Stimulated activated CD8-positive, alpha-beta memory T cell treated with anti-CD3 and anti-CD28 coated beads, Interleukin-15, amount 100 ng/mL, for 1 hour (primary cell): ENCODE measurements around the gene GBF1.
"Not testable (repeated sequence)": the region's sequence is repeated elsewhere in the genome, so short reads cannot be mapped to it uniquely, and the experiment has no call there.

ENCODE experiments used
- DNase-seq: peaks from one replicate; pipeline ENCODE4 v3.0.0-alpha.2; 2020; ENCODE audit warnings: low read depth

The GBF1 gene

GRCh38 chr10:102301332-102301731 is 56.0 kb downstream of the GBF1 start:
- DNase-seq = not testable (repeated sequence)

DNA sequence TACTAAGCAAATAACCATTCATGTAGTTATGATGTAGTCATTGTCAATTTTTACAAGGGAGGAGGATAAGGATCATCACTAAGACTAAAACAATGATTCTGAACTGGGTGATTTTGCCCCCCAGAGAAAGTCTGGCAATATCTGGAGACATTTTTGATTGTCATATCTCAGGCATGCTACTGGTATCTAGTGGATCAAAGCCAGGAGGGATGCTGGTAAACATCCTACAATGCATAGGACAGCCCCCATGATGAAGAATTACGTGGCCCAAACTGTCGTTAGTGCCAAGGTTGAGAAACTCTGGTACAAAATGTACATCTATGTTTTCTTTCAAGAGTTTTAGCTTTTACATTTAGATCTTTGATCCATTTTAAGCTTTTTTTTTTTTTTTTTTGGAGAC is 57.3 kb downstream of the GBF1 start:
- DNase-seq = no peak

DNA sequence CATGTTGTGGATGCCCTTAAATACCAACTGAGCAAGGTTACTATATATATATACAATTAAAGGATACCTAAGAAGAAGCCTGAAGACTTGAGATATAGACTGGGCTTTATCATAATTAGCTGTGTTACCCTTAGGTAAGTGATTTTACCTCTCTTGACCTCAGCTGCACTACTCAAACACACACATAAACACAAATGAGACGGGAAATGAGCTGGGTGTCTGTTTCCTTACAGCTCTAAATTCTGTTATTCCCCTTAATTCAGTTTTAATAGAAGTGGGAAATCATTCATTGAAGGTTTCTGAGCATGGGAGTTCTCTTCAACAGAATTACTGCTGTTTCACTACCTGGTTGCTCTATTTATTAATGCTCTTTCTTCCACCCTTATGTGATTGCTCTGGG is 60.7 kb downstream of the GBF1 start:
- DNase-seq = no peak

- DNase-seq = no peak
Measured at GRCh38 chr10:102306710-102307109, 61.4 kb downstream of the GBF1 start.

DNA sequence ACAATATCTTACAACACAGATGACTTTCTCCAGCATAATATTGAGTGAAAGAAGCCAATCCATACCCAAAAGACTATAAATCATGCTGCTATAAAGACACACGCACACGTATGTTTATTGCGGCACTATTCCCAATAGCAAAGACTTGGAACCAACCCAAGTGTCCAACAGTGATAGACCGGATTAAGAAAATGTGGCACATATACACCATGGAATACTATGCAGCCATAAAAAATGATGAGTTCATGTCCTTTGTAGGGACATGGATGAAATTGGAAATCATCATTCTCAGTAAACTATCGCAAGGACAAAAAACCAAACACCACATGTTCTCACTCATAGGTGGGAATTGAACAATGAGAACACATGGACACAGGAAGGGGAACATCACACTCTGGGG is 63.0 kb downstream of the GBF1 start:
- not testable (repeated sequence) for DNase-seq

- no peak for DNase-seq
Measured at GRCh38 chr10:102309236-102309635, 63.9 kb downstream of the GBF1 start.

GRCh38 chr10:102309916-102310315 is 64.6 kb downstream of the GBF1 start:
- no peak for DNase-seq

DNA sequence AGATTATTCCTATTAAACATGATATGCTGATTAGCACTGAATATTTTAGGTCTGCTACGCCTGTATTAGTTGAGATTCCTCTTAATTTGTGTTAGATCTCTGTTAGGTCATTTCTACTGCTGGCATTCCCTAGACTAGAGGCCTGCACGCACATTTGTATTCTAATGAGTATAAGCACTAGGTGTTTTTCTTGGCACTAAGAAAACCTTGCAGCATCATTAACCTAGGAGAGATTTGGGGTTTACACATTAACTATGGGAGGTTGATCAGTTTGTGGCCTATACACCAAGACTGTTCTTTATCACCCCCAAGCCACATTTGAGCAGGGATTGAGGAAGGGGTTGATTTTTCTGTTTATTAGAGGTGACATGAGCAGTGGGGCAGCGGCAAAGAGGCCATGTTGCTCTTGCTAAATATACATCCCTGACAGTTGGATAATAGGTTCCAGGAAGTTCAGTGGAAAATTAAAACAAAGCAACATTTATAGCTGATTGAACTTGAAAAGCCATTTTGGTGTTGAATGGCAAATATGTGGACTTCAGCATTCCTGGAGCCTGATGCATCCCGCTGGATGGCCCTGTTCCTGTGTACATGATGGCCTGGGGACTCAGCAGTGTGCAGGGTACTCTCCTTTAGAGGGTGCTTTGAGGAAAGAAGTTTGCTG is 65.2 kb downstream of the GBF1 start:
- no peak for DNase-seq

DNA sequence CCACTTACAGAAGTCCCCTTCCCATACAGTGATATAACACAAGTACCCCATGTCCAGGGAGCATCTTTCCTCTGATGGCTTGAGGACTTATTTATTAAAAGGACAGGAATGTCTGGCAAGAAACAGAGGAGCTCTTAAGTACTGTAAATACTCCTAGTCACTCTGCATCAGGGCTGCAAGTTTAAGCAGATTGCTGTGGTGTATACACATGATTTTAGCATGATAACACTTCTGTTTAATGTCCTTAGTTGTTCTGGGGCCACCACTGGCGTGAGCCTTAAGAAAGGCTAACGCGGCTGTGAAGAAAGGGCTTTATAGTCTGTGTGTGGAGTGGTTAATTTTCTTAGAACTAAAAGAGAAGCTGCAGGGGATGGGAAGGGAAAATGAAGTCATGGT is 65.7 kb downstream of the GBF1 start:
- no peak for DNase-seq

DNA sequence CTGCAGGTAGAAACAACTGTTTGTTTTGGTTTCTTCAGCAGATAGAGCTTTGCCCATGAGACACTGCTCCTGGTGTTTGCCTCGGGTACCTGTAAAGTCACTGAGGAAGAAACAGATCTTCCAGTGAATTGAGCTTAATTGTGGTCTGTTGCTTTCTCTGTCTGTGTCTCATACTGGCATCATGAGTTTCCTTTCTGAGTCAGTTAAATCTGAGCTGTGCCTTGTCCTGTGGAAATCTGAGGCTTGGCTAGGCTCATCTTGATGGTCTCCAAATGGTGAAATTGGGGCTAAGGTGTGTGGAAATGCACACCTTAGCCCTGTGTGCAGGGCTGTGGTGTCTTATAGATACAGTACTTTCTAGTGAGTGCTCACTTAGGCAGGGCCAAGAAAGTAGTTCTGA is 67.4 kb downstream of the GBF1 start:
- no peak for DNase-seq

GRCh38 chr10:102313221-102313896 is 68.0 kb downstream of the GBF1 start:
- DNase-seq = no peak

GRCh38 chr10:102314801-102315200 is 69.5 kb downstream of the GBF1 start:
- no peak for DNase-seq

DNA sequence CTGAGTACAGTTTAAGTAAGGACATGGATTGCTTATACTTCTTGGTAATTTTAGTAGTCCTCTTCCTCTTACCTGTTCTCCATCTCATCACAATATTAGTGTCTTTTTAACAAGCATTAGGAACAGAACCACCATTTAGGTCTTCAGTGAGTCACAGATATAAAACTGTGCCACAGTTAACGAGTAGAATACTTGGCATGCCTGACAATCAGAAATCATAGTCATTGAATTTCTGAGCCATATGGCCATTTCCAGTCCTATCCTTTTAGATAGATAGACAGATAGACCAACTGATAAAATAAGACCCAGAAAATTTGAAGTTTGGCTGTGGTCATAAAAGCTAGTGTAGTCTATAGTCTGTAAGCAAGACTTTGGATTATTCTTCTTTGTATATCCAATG is 71.1 kb downstream of the GBF1 start:
- DNase-seq = no peak

GRCh38 chr10:102322914-102323313 is 77.6 kb downstream of the GBF1 start:
- peak; percentile 11 for DNase-seq

- DNase-seq = no peak
Measured at GRCh38 chr10:102324061-102324460, 78.7 kb downstream of the GBF1 start.

DNA sequence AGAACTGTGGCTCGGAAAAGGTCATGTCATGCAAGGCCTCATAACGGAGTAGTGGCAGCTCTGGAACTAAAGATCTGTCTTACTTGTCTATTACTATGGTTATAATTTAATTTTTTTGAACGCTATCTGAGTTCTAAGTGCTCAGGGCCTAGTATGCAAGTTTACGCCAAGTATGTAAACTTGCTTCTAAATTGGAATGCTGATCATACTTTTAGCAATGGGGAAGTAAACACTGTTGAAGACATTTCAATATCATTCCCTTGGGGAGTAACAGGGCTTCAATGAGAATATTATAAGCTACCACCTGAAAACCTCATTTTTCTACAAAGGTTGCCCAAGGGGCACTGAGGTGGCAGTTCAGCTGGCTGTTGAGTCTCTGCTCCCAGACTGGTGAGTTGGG is 80.7 kb downstream of the GBF1 start:
- DNase-seq = no peak

DNA sequence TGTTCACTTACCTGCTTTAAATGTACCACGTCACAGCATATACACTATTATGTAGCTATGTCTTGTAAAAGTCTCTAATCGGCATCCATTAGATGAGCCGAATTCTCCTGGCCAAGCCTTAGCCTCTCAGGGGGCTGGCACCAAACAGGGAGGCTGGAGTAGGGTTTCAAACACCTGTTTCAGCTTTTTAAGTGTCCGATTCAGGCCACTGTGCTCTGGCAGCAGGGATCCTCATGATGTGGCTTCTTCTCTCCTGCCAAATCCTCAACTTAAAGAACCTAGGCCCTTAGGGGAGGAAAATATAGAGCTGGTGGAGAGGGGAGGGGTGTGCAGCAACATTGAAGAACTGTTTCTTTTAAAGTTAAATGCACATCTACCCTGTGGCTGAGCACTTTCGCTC is 81.7 kb downstream of the GBF1 start:
- DNase-seq = no peak

- no peak for DNase-seq
Measured at GRCh38 chr10:102327641-102328040, 82.3 kb downstream of the GBF1 start.

DNA sequence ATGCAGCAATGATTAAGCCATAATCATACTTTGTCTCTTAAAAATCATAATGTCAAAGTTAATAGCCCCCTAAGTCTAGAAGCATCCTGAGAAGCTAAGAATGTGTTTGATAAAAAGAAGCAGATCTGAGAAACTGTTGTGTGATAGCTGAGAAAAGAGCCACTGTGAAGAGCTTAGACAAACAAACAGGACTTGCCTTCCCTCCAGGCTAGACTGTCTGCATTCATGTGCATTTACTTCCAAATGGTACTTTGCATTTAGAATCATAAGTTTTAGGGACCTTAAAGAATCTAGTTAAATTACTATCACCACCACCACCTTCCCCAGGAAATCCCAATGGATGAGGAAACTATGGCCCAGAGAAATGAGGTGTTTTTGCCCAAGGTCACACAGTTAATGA is 87.4 kb downstream of the GBF1 start:
- DNase-seq = no peak

GRCh38 chr10:102334101-102334500 is 88.8 kb downstream of the GBF1 start:
- DNase-seq = no peak

DNA sequence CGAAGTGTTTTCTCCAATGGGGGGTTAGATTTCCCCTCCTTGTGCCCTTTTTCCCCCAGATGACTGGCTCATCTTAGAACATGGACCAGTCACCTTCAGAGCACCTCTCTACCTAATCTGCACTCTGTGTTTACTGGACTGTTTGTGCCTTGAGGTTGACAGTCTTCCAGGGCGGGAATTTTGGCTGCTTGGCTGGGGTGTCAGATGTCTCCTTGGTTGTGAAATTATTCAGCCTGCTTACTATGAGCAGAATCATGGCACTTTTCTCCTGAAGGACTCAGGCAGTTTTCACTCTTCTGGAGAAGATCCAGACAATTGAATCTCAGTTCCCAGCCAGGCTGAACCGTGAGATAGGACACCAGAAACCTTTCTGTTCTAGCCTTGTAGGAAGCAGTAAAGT is 89.9 kb downstream of the GBF1 start:
- DNase-seq = no peak

- no peak for DNase-seq
Measured at GRCh38 chr10:102341038-102341688, 95.8 kb downstream of the GBF1 start.

DNA sequence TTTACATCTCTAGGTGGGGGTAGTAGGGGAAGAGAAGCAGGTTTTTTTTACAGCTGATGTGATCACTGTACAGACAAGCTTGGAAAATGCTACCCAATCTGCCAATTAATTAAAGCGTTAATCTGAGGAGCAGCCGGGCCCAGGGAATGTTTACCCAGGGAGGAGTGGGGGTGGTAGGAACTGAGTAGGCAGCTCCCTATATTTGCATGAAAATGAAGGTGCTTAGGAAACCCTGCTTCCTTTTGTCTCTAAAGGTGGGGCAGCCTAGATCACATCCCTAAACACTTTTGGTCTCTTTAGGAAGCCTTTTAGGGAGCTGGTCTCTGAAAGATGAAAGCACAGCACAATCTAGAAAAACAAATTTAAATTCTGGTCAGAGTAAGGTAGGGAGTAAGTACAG is 97.1 kb downstream of the GBF1 start:
- DNase-seq = no peak

DNA sequence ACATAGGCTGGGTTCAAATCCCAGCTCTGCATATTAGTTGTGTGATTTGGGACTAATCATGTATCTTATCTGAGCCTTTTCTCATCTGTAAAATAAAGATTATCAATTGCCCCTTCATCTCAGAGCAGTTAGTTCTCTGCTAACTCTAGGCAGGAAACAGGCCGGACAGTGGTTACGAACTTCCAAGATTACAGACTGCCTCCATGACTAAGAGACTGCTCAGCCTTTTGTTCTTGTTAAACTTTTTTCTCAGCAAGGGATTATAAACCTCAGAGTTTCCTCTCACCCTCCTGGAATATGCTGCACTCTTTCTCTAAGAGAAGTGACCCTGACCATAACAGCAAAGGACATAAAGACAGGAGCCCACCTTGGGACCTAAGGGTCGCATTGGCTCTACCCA is 97.6 kb downstream of the GBF1 start:
- DNase-seq = no peak
